ENCODE data around the gene ABCC3. TPM values are rescaled to one million over a fixed set of nuclear protein-coding genes. Genes with fewer than 3 reads are reported as not detected.

The ABCC3 gene
- total RNA-seq, 4 donors from 2014 or later: 190 to 683 (median 305) TPM

DNA sequence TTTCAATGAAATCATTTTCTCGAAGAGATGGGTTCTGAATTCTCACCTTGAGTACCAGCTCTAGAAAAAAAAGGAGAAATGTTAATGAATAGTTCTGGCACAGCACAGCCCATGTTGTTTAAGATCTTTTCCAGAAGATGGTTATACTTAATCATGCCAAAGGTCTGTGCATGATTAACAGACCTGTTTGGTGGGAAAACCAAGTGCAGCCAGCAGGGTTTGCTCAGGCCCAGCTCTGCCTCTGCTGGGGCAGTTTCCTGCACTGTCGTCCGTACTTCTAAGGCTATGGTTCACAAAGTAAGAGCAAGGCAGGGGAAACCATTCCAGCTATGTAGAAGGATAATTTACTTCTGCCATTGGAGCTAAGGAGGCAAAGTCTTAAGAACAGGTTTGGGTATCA lies 62.4 kb downstream of the ABCC3 start:
- H3K27me3 ChIP-seq: no peaks in the 10 kb centered on the region
- peaks cover 0 to 51% (median 0%) of the 10 kb centered on the region in 3 donors for H3K36me3 ChIP-seq
- H3K9me3 ChIP-seq: no peaks in the 10 kb centered on the region
- H3K27ac ChIP-seq: peak overlapping the region in 1 of 4 donors; percentile 12
- peaks cover 0 to 20% (median 2%) of the 10 kb centered on the region in 4 donors for H3K4me1 ChIP-seq
- TF ChIP-seq, protein P1, sequence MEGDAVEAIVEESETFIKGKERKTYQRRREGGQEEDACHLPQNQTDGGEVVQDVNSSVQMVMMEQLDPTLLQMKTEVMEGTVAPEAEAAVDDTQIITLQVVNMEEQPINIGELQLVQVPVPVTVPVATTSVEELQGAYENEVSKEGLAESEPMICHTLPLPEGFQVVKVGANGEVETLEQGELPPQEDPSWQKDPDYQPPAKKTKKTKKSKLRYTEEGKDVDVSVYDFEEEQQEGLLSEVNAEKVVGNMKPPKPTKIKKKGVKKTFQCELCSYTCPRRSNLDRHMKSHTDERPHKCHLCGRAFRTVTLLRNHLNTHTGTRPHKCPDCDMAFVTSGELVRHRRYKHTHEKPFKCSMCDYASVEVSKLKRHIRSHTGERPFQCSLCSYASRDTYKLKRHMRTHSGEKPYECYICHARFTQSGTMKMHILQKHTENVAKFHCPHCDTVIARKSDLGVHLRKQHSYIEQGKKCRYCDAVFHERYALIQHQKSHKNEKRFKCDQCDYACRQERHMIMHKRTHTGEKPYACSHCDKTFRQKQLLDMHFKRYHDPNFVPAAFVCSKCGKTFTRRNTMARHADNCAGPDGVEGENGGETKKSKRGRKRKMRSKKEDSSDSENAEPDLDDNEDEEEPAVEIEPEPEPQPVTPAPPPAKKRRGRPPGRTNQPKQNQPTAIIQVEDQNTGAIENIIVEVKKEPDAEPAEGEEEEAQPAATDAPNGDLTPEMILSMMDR (IDR thresholded peaks at IDR 0.05): no peak
- no peak for TF ChIP-seq POLR2A (IDR thresholded peaks at IDR 0.05)
- no peak for DNase-seq
- H3K4me3 ChIP-seq: no peak overlapping the region

DNA sequence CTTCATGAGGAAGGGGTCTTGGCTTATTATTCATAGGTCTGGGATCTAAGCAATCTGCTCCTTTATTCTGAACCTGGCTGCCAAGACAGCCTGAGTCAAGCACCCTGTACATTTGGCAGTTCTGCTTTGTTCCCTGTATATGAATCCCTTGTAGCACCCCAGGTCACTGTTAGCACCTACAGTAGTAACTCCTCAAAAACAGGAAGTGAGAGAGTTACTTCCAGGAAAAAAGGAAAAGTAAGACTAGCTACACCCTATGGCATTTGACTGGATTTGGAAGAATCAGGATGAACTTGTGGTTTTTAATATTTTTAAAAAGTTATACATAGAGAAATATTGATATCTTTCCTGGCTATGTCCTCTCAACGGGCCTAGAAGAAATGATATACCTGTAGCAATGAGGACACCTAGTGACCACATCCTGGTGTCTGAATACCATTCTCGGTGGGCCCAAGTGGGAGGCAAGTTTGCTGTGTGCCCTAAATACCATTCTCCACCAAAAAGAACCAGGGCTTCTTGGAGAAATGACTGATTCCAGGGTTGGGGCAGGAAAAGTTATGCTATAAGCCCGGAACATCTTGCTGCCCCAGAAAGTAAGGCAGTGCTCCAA lies 63.1 kb downstream of the ABCC3 start:
- H3K36me3 ChIP-seq: peaks cover 0 to 51% (median 0%) of the 10 kb centered on the region in 3 donors

DNA sequence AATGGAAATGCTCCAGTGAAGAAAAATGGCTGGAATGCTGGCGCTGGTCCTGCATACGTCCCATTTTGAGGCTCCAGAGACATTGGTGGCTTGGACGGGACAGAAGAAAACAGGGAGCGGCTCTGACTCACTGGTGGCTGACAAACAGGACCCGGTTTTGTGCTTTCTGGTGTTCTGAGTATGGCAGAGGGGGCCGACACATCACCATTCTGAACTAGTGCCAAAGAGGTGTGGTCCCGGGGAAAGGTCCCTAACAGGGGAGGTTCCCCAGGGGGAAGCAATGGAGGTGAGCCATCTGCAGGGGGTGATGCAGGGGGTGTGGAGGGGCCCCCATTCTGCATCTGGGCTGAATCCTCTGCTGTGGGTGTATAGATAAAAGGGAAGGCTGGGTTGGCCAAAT lies 64.7 kb downstream of the ABCC3 start:
- no peak overlapping the region for H3K4me3 ChIP-seq
- no peaks in the 10 kb centered on the region for H3K9me3 ChIP-seq
- no peaks in the 10 kb centered on the region for H3K27me3 ChIP-seq
- TF ChIP-seq POLR2A (IDR thresholded peaks at IDR 0.05): no peak
- TF ChIP-seq, protein P1 (IDR thresholded peaks at IDR 0.05): no peak
- DNase-seq: no peak
- H3K4me1 ChIP-seq: peaks cover 0 to 19% (median 0%) of the 10 kb centered on the region in 4 donors
- no peak overlapping the region for H3K27ac ChIP-seq
- H3K36me3 ChIP-seq: peaks cover 0 to 51% (median 0%) of the 10 kb centered on the region in 3 donors

More for the DNA sequence above, 63.1 kb downstream of the ABCC3 start:
- no peak for DNase-seq
- H3K9me3 ChIP-seq: no peaks in the 10 kb centered on the region
- no peak for TF ChIP-seq POLR2A (IDR thresholded peaks at IDR 0.05)
- TF ChIP-seq, protein P1 (IDR thresholded peaks at IDR 0.05): peak in 3 of 6 experiments; percentile 45 to 58 (median 46)
- peaks cover 0 to 12% (median 0%) of the 10 kb centered on the region in 4 donors for H3K4me1 ChIP-seq
- no peak overlapping the region for H3K27ac ChIP-seq
- no peak overlapping the region for H3K4me3 ChIP-seq
- no peaks in the 10 kb centered on the region for H3K27me3 ChIP-seq

DNA sequence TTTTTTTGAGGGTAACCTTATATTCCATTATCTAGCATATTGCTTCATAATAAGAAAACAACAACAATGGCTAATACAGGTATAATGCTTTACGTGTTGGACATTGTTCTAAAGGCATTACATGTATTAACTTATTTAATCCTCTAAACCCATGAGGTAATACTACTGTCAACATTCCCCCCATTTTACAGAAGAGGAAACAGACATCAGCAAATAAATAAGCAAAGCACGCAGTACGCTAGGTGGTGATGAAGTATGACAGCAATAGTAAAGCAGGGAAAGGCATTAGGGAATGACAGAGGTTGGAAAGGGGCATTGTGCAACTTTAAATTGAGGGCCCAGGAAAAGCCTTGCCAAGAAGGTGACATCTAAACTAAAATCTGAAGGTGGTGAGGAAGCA lies 68.5 kb downstream of the ABCC3 start:
- H3K4me3 ChIP-seq: no peak overlapping the region
- peaks cover 0 to 25% (median 0%) of the 10 kb centered on the region in 3 donors for H3K36me3 ChIP-seq
- no peak overlapping the region for H3K27ac ChIP-seq
- no peaks in the 10 kb centered on the region for H3K27me3 ChIP-seq
- TF ChIP-seq, protein P1 (IDR thresholded peaks at IDR 0.05): no peak
- TF ChIP-seq POLR2A (IDR thresholded peaks at IDR 0.05): no peak
- DNase-seq: no peak
- no peaks in the 10 kb centered on the region for H3K9me3 ChIP-seq
- peaks cover 0 to 11% (median under 1%) of the 10 kb centered on the region in 4 donors for H3K4me1 ChIP-seq

DNA sequence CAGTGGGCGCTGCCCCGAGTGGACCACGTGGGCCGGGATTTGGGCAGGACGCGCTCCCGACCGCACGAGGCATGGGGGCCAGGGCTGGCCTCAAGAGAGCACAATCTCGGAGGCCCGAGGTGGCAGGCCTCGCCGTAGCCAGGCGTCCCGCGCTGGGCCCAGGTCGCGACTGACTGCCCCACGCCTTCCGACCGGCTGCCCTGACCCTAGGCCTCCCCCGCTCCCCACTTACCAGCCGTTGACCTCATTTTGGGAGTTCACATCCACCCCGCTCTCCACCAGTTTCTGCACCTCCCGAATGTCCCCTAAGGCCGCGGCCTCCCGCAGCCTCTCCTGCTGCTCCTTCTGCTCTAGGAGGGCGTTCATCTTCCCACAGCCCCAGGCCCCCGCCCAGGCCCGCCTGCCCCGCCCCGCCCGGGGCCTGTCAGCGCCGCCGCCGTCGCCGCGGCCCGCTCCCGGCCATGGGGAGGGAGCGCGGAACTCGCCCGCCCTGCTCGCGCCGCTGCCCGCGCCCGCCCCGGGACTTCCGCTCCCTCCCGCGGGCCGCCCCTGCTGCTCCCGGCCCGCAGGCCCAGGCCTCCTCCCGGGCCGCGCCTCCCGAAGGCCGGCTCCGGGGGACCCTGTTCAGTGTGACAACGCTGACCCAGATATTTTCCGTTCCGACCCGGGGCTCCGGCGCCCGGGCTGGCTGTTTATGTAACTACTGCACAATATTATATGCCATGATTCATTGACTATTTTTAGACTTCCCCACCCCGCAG lies 72.8 kb downstream of the ABCC3 start, which contains the start of gene ANKRD40:
TSS of gene ANKRD40 (minus strand) at position 626 of the 761 bp plus-strand sequence. CDS start at position 366, 260 bp downstream.
- peak; percentile 85 to 95 (median 92) for DNase-seq
- Histone ChIP-seq H3K4me1 (peaks cover 0 to 26% (median 7%) of the 10 kb centered on the region in 4 donors), H3K27ac (peak within 1 kb of the TSS; percentile 89 to 98 (median 93)), H3K36me3 (no peaks in the 10 kb centered on the region), H3K27me3 (no peaks in the 10 kb centered on the region), H3K9me3 (no peaks in the 10 kb centered on the region), H3K4me3 (peak within 1 kb of the TSS; percentile 59 to 82 (median 72))
- peak; percentile 61 to 65 for TF ChIP-seq POLR2A (IDR thresholded peaks at IDR 0.05)
- TF ChIP-seq, protein P1 (IDR thresholded peaks at IDR 0.05): peak in 2 of 6 experiments; percentile 3 to 13

Data from Peyer's patch (tissue), 4 donors.